MCF 10A (cell line): ENCODE data around the gene TARS3. TPM values are rescaled to one million over a fixed set of nuclear protein-coding genes. Genes with fewer than 3 reads are reported as not detected.

ENCODE experiments used
- BruUV-seq: library from RNA; stranded (reverse); fragments of 400-500 nt; replicated peaks from 2 replicates; lab custom pipeline; 2021; lab: Mats Ljungman, UMichigan
- CTCF ChIA-PET: fragments of 300-600 bp; sonication (Branson Sonifier 250); formaldehyde crosslinking; extraction: SDS; loops from one replicate; lab custom pipeline; 2021; ENCODE audit warnings: antibody characterized with exemption, inconsistent platforms; lab: Yijun Ruan, JAX
- POLR2A ChIA-PET: fragments of 300-600, 350-650 bp; sonication (Branson Sonifier 250); formaldehyde crosslinking; extraction: SDS; loops from one replicate; lab custom pipeline; 2020; ENCODE audit warnings: antibody characterized with exemption, inconsistent platforms; lab: Yijun Ruan, JAX
- DNase-seq: peaks from one replicate; pipeline ENCODE4 v3.0.0-alpha.2; 2018; ENCODE audit not compliant: unreplicated experiment
- H3K27ac Mint-ChIP-seq: one replicate; pipeline ENCODE4 v1.8.0; 2022; ENCODE audit warnings: mild to moderate bottlenecking, low read depth, mixed read lengths; ENCODE audit not compliant: unreplicated experiment
- H3K27me3 Mint-ChIP-seq: one replicate; pipeline ENCODE4 v1.8.0; 2022; ENCODE audit warnings: mixed read lengths; ENCODE audit not compliant: insufficient read depth, unreplicated experiment
- H3K36me3 Mint-ChIP-seq: one replicate; pipeline ENCODE4 v1.8.0; 2022; ENCODE audit warnings: mild to moderate bottlenecking, moderate library complexity, mixed read lengths; ENCODE audit not compliant: insufficient read depth, unreplicated experiment
- H3K4me1 Mint-ChIP-seq: one replicate; pipeline ENCODE4 v1.8.0; 2022; ENCODE audit warnings: mixed read lengths; ENCODE audit not compliant: insufficient read depth, unreplicated experiment
- H3K4me3 Mint-ChIP-seq: one replicate; pipeline ENCODE4 v1.8.0; 2022; ENCODE audit warnings: mild to moderate bottlenecking, moderate library complexity, mixed read lengths; ENCODE audit not compliant: unreplicated experiment
- H3K9me3 Mint-ChIP-seq: one replicate; pipeline ENCODE4 v1.8.0; 2022; ENCODE audit warnings: mixed read lengths; ENCODE audit not compliant: unreplicated experiment
- CTCF ChIP-seq: fragments of 200-600 bp; IDR thresholded peaks from one replicate; pipeline ENCODE4 v1.8.0; 2022; ENCODE audit warnings: antibody characterized with exemption, mild to moderate bottlenecking; ENCODE audit not compliant: unreplicated experiment
- intact Hi-C: fragments of 100-400 bp; cut with micrococcal nuclease; formaldehyde crosslinking; loops from 2 replicates; pipeline ENCODE4 v1.14.1; 2022
- total RNA-seq: library from RNA; stranded (reverse); gene quantifications from 2 replicates; pipeline ENCODE4 v1.2.3, GENCODE V29; 2022

TARS3 gene
- total RNA-seq, 1 experiment from 2014 or later: 5.0 TPM

- BruUV-seq: no TSS peak
These were observed 113.7 kb downstream of the TARS3 start for GRCh38 chr15:101610611-101611000.

GRCh38 chr15:101609742-101610610 lies 114.3 kb downstream of the TARS3 start:
- Mint-ChIP-seq H3K36me3 (no peaks in the 10 kb centered on the region), H3K9me3 (no peaks in the 10 kb centered on the region), H3K27ac (no peak overlapping the region), H3K27me3 (no peaks in the 10 kb centered on the region), H3K4me3 (no peak overlapping the region), H3K4me1 (no peaks in the 10 kb centered on the region)
- POLR2A ChIA-PET: no interaction called here
- TF ChIP-seq CTCF: no peak
- no TSS peak for BruUV-seq
- DNase-seq: no peak
- intact Hi-C loops: no loop called here
- CTCF ChIA-PET: interaction anchor here (0.6 kb wide), 1 partner anchor 321 kb away, joined by 3 read pairs; no protein-coding TSS in a partner anchor

More at GRCh38 chr15:101610611-101611000, 113.7 kb downstream of the TARS3 start:
- CTCF ChIA-PET: no interaction called here
- intact Hi-C loops: no loop called here
- no peak overlapping the region for H3K27ac Mint-ChIP-seq
- POLR2A ChIA-PET: no interaction called here
- no peaks in the 10 kb centered on the region for H3K27me3 Mint-ChIP-seq
- no peaks in the 10 kb centered on the region for H3K9me3 Mint-ChIP-seq
- DNase-seq: no peak
- H3K4me3 Mint-ChIP-seq: no peak overlapping the region
- no peak for TF ChIP-seq CTCF
- peaks cover 5% of the 10 kb centered on the region for H3K4me1 Mint-ChIP-seq
- H3K36me3 Mint-ChIP-seq: no peaks in the 10 kb centered on the region

GRCh38 chr15:101608201-101608600 lies 116.1 kb downstream of the TARS3 start:
- BruUV-seq: no TSS peak
- Mint-ChIP-seq H3K27me3 (no peaks in the 10 kb centered on the region), H3K9me3 (no peaks in the 10 kb centered on the region), H3K36me3 (no peaks in the 10 kb centered on the region), H3K4me1 (no peaks in the 10 kb centered on the region), H3K27ac (no peak overlapping the region), H3K4me3 (no peak overlapping the region)
- intact Hi-C loops: no loop called here
- POLR2A ChIA-PET: no interaction called here
- no peak for DNase-seq
- CTCF ChIA-PET: no interaction called here
- TF ChIP-seq CTCF: no peak

GRCh38 chr15:101607108-101607507 lies 117.2 kb downstream of the TARS3 start:
- no peak for DNase-seq
- no peaks in the 10 kb centered on the region for H3K36me3 Mint-ChIP-seq
- TF ChIP-seq CTCF: no peak
- no peak overlapping the region for H3K4me3 Mint-ChIP-seq
- H3K27ac Mint-ChIP-seq: no peak overlapping the region
- no TSS peak for BruUV-seq
- intact Hi-C loops: no loop called here
- CTCF ChIA-PET: interaction anchor here (0.9 kb wide), 1 partner anchor 14 kb away, joined by 5 read pairs; no protein-coding TSS in a partner anchor
- POLR2A ChIA-PET: interaction anchor here (0.6 to 0.8 kb wide), 2 partner anchors 128 to 231 kb away, joined by 3 read pairs; no protein-coding TSS in a partner anchor
- no peaks in the 10 kb centered on the region for H3K27me3 Mint-ChIP-seq
- H3K9me3 Mint-ChIP-seq: no peaks in the 10 kb centered on the region
- H3K4me1 Mint-ChIP-seq: no peaks in the 10 kb centered on the region
